Measurements from ENCODE around the gene MYO1A. TPM values are rescaled to one million over a fixed set of nuclear protein-coding genes. Genes with fewer than 3 reads are reported as not detected.

Gene MYO1A
- total RNA-seq, 1 donor, result under 0.01 TPM

GRCh38 chr12:57046947-57047890 lies 2.7 kb downstream of the MYO1A start:
- TF ChIP-seq CTCF (IDR thresholded peaks at IDR 0.05; ENCODE audit: insufficient read depth, low read depth, low read length), result no peak
- H3K4me3 ChIP-seq (ENCODE audit: low read depth, low read length), result no peak overlapping the region
- no peak for DNase-seq (ENCODE audit: low read depth)

- no peak overlapping the region for H3K4me3 ChIP-seq (ENCODE audit: low read depth, low read length)
- no peak for TF ChIP-seq CTCF (IDR thresholded peaks at IDR 0.05; ENCODE audit: insufficient read depth, low read depth, low read length)
- no peak for DNase-seq (ENCODE audit: low read depth)
Measured at GRCh38 chr12:57046086-57046791, 3.7 kb downstream of the MYO1A start.

- no peak for DNase-seq (ENCODE audit: low read depth)
- TF ChIP-seq CTCF (IDR thresholded peaks at IDR 0.05; ENCODE audit: insufficient read depth, low read depth, low read length), result no peak
- H3K4me3 ChIP-seq (ENCODE audit: low read depth, low read length), result no peak overlapping the region
Measured at GRCh38 chr12:57044889-57045288, 5.0 kb downstream of the MYO1A start.

- TF ChIP-seq CTCF (IDR thresholded peaks at IDR 0.05; ENCODE audit: insufficient read depth, low read depth, low read length), result no peak
- DNase-seq (ENCODE audit: low read depth), result no peak
Measured at GRCh38 chr12:57044468-57044867, 5.5 kb downstream of the MYO1A start.

DNA sequence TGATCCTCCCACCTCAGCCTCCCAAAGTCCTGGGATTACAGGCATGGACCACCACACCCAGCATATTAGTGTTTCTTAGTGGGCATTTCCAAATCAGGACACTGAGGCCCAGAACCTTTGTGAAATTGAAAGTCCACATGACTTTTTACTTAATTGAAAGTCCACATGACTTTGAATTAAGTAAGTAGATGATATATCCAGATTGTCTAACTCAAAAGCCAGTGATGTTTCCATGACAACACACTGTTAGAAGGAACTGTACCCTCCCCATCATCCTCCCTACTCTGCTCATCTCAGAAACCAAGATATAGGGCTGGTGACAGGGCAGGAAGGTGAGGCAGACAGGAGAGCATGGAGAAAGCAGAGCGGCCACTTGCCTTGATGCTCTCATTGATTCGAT lies 7.2 kb downstream of the MYO1A start:
- H3K4me3 ChIP-seq (ENCODE audit: low read depth, low read length), result no peak overlapping the region
- no peak for TF ChIP-seq CTCF (IDR thresholded peaks at IDR 0.05; ENCODE audit: insufficient read depth, low read depth, low read length)
- no peak for DNase-seq (ENCODE audit: low read depth)

More at GRCh38 chr12:57044468-57044867, 5.5 kb downstream of the MYO1A start:
- no peak overlapping the region for H3K4me3 ChIP-seq (ENCODE audit: low read depth, low read length)

- no peak for DNase-seq (ENCODE audit: low read depth)
- no peak for TF ChIP-seq CTCF (IDR thresholded peaks at IDR 0.05; ENCODE audit: insufficient read depth, low read depth, low read length)
- H3K4me3 ChIP-seq (ENCODE audit: low read depth, low read length), result no peak overlapping the region
Measured at GRCh38 chr12:57040750-57041149, 9.2 kb downstream of the MYO1A start.
